GM23338 (cell line): ENCODE results near the gene SIRPG. TPM values are rescaled to one million over a fixed set of nuclear protein-coding genes. Genes with fewer than 3 reads are reported as not detected.

Source experiments
- ATAC-seq: fragments of 200-7000 bp; cut with Tn5 transposase; 3 replicates; pipeline ENCODE4 v1.9.1; 2020
- DNase-seq: peaks from one replicate; pipeline ENCODE4 v3.0.0-alpha.2; 2015; ENCODE audit warnings: low spot score
- H2AFZ ChIP-seq: fragments of 200-600 bp; sonication (generic); 2 replicates; pipeline ENCODE4 v1.8.0; 2016; ENCODE audit warnings: antibody characterized with exemption, mild to moderate bottlenecking, moderate library complexity
- H3F3A ChIP-seq: fragments of 200-600 bp; sonication (generic); replicated peaks from 2 replicates; pipeline ENCODE4 v1.8.0; 2017; ENCODE audit warnings: antibody characterized with exemption, mixed run types, low read depth
- H3K27ac ChIP-seq: fragments of 200-600 bp; sonication (generic); 2 replicates; pipeline ENCODE4 v1.6.1; 2016; ENCODE audit warnings: low read depth
- H3K27me3 ChIP-seq: fragments of 200-600 bp; sonication (generic); 2 replicates; pipeline ENCODE4 v1.8.0; 2016; ENCODE audit warnings: mild to moderate bottlenecking, mixed run types, moderate library complexity; ENCODE audit not compliant: insufficient read depth
- H3K36me3 ChIP-seq: fragments of 200-600 bp; sonication (generic); 2 replicates; pipeline ENCODE4 v1.8.0; 2016; ENCODE audit warnings: mild to moderate bottlenecking; ENCODE audit not compliant: insufficient read depth
- H3K4me1 ChIP-seq: fragments of 200-600 bp; sonication (generic); 2 replicates; pipeline ENCODE4 v1.8.0; 2016; ENCODE audit warnings: mild to moderate bottlenecking, moderate library complexity; ENCODE audit not compliant: insufficient read depth
- H3K4me2 ChIP-seq: fragments of 200-600 bp; sonication (generic); 2 replicates; pipeline ENCODE4 v1.7.1; 2017; ENCODE audit warnings: mixed run types
- H3K4me3 ChIP-seq: fragments of 200-600 bp; sonication (generic); 2 replicates; pipeline ENCODE4 v1.6.1; 2016; ENCODE audit warnings: mixed run types
- H3K79me2 ChIP-seq: fragments of 200-600 bp; sonication (generic); replicated peaks from 2 replicates; pipeline ENCODE4 v1.8.0; 2017; ENCODE audit warnings: mild to moderate bottlenecking; ENCODE audit not compliant: insufficient read depth
- H3K9me2 ChIP-seq: fragments of 200-600 bp; sonication (generic); 2 replicates; pipeline ENCODE4 v1.8.0; 2017; ENCODE audit not compliant: insufficient read depth
- H4K20me1 ChIP-seq: fragments of 200-600 bp; sonication (generic); replicated peaks from 2 replicates; pipeline ENCODE4 v1.8.0; 2017; ENCODE audit warnings: mild to moderate bottlenecking; ENCODE audit not compliant: insufficient read depth
- H3K27ac Mint-ChIP-seq: 2 replicates; pipeline ENCODE4 v1.8.0; 2020; ENCODE audit warnings: inconsistent platforms, mild to moderate bottlenecking, moderate library complexity, mixed read lengths
- H3K27me3 Mint-ChIP-seq: 3 replicates; pipeline ENCODE4 v1.8.0; 2022; ENCODE audit warnings: low read depth, mild to moderate bottlenecking, moderate library complexity, mixed read lengths, inconsistent platforms; ENCODE audit not compliant: insufficient read depth, poor library complexity
- H3K36me3 Mint-ChIP-seq: 3 replicates; pipeline ENCODE4 v1.8.0; 2021; ENCODE audit warnings: low read depth, mild to moderate bottlenecking, inconsistent platforms, moderate library complexity, mixed read lengths
- H3K4me1 Mint-ChIP-seq: 3 replicates; pipeline ENCODE4 v1.8.0; 2020; ENCODE audit warnings: mild to moderate bottlenecking, inconsistent platforms, mixed read lengths
- H3K4me3 Mint-ChIP-seq: 3 replicates; pipeline ENCODE4 v1.8.0; 2021; ENCODE audit warnings: moderate library complexity, mild to moderate bottlenecking, inconsistent platforms, mixed read lengths
- H3K9me3 Mint-ChIP-seq: 3 replicates; pipeline ENCODE4 v1.8.0; 2020; ENCODE audit warnings: moderate library complexity, mild to moderate bottlenecking, inconsistent platforms, mixed read lengths
- JUNB ChIP-seq: IDR thresholded peaks from one replicate; pipeline ENCODE4 v1.6.1; 2016; ENCODE audit warnings: antibody characterized with exemption; ENCODE audit not compliant: unreplicated experiment
- STAT1 ChIP-seq: IDR thresholded peaks from one replicate; pipeline ENCODE4 v1.6.1; 2016; ENCODE audit warnings: antibody characterized with exemption; ENCODE audit not compliant: unreplicated experiment
- ZNF114 ChIP-seq: fragments of 250-450 bp; sonication (Bioruptor Pico); IDR thresholded peaks from 2 replicates; pipeline ENCODE4 v1.5.0; 2020; ENCODE audit warnings: mild to moderate bottlenecking, moderate library complexity
- ZNF331 ChIP-seq: fragments of 250-450 bp; sonication (Bioruptor Pico); IDR thresholded peaks from 2 replicates; pipeline ENCODE4 v1.5.0; 2020; ENCODE audit warnings: low read depth, mild to moderate bottlenecking, moderate library complexity
- polyA plus RNA-seq: library from polyadenylated mRNA; unstranded; fragments of >200 nt; fragmentation: Nextera tagmentation; extraction: Ambion mirVana; gene quantifications from 2 replicates; pipeline ENCODE4 v1.2.1, GENCODE V29; 2016
- total RNA-seq: library from RNA; depleted of rRNA; stranded (reverse); fragments of >200 nt; shearing (Covaris generic); gene quantifications from 2 replicates; pipeline ENCODE4 v1.2.3, GENCODE V29; 2014
- TF ChIP-seq, protein P1 (sequence below): fragments of 250-450 bp; sonication (Bioruptor Pico); IDR thresholded peaks from 2 replicates; pipeline ENCODE4 v1.5.0; 2020; ENCODE audit warnings: mild to moderate bottlenecking, moderate library complexity
- TF ChIP-seq, protein P2 (sequence below): IDR thresholded peaks from 2 replicates; pipeline ENCODE4 v1.6.1; 2016; ENCODE audit warnings: antibody characterized with exemption

The SIRPG gene
- total and polyA plus RNA-seq, 2 experiments from 2014 or later = not detected

- TF ChIP-seq, protein P1, sequence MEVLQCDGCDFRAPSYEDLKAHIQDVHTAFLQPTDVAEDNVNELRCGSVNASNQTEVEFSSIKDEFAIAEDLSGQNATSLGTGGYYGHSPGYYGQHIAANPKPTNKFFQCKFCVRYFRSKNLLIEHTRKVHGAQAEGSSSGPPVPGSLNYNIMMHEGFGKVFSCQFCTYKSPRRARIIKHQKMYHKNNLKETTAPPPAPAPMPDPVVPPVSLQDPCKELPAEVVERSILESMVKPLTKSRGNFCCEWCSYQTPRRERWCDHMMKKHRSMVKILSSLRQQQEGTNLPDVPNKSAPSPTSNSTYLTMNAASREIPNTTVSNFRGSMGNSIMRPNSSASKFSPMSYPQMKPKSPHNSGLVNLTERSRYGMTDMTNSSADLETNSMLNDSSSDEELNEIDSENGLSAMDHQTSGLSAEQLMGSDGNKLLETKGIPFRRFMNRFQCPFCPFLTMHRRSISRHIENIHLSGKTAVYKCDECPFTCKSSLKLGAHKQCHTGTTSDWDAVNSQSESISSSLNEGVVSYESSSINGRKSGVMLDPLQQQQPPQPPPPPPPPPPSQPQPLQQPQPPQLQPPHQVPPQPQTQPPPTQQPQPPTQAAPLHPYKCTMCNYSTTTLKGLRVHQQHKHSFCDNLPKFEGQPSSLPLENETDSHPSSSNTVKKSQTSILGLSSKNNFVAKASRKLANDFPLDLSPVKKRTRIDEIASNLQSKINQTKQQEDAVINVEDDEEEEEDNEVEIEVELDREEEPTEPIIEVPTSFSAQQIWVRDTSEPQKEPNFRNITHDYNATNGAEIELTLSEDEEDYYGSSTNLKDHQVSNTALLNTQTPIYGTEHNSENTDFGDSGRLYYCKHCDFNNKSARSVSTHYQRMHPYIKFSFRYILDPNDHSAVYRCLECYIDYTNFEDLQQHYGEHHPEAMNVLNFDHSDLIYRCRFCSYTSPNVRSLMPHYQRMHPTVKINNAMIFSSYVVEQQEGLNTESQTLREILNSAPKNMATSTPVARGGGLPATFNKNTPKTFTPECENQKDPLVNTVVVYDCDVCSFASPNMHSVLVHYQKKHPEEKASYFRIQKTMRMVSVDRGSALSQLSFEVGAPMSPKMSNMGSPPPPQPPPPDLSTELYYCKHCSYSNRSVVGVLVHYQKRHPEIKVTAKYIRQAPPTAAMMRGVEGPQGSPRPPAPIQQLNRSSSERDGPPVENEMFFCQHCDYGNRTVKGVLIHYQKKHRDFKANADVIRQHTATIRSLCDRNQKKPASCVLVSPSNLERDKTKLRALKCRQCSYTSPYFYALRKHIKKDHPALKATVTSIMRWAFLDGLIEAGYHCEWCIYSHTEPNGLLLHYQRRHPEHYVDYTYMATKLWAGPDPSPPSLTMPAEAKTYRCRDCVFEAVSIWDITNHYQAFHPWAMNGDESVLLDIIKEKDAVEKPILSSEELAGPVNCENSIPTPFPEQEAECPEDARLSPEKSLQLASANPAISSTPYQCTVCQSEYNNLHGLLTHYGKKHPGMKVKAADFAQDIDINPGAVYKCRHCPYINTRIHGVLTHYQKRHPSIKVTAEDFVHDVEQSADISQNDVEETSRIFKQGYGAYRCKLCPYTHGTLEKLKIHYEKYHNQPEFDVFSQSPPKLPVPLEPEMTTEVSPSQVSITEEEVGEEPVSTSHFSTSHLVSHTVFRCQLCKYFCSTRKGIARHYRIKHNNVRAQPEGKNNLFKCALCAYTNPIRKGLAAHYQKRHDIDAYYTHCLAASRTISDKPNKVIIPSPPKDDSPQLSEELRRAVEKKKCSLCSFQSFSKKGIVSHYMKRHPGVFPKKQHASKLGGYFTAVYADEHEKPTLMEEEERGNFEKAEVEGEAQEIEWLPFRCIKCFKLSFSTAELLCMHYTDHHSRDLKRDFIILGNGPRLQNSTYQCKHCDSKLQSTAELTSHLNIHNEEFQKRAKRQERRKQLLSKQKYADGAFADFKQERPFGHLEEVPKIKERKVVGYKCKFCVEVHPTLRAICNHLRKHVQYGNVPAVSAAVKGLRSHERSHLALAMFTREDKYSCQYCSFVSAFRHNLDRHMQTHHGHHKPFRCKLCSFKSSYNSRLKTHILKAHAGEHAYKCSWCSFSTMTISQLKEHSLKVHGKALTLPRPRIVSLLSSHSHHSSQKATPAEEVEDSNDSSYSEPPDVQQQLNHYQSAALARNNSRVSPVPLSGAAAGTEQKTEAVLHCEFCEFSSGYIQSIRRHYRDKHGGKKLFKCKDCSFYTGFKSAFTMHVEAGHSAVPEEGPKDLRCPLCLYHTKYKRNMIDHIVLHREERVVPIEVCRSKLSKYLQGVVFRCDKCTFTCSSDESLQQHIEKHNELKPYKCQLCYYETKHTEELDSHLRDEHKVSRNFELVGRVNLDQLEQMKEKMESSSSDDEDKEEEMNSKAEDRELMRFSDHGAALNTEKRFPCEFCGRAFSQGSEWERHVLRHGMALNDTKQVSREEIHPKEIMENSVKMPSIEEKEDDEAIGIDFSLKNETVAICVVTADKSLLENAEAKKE = no peak
- TF ChIP-seq STAT1 = no peak
These were observed 35.1 kb downstream of the SIRPG start (continued) for GRCh38 chr20:1622450-1622849.

- H2AFZ ChIP-seq = no peak overlapping the region
- TF ChIP-seq JUNB (no peak), ZNF331 (CRISPR knock-in tag) (no peak), STAT1 (no peak), ZNF114 (CRISPR knock-in tag) (no peak)
- TF ChIP-seq, protein P2, sequence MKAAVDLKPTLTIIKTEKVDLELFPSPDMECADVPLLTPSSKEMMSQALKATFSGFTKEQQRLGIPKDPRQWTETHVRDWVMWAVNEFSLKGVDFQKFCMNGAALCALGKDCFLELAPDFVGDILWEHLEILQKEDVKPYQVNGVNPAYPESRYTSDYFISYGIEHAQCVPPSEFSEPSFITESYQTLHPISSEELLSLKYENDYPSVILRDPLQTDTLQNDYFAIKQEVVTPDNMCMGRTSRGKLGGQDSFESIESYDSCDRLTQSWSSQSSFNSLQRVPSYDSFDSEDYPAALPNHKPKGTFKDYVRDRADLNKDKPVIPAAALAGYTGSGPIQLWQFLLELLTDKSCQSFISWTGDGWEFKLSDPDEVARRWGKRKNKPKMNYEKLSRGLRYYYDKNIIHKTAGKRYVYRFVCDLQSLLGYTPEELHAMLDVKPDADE = no peak
- H3K36me3 ChIP-seq = no peaks in the 10 kb centered on the region
- ATAC-seq = no peak
- peaks cover 8% of the 10 kb centered on the region for H3K9me2 ChIP-seq
- DNase-seq = no peak
- 0 out of 2 replicates have a peak, but pooled peaks cover 3% of the 10 kb centered on the region for H4K20me1 ChIP-seq
- H3K27me3 Mint-ChIP-seq = peaks cover 2% of the 10 kb centered on the region
- peaks cover 4% of the 10 kb centered on the region; the same call in 1 of the 2 replicates for H3K4me1 ChIP-seq
- no peaks in the 10 kb centered on the region for H3K27me3 ChIP-seq
- H3K36me3 Mint-ChIP-seq = no peaks in the 10 kb centered on the region
- peaks cover 18% of the 10 kb centered on the region for H3K4me1 Mint-ChIP-seq
- H3F3A ChIP-seq = no peaks in the 10 kb centered on the region
- H3K4me2 ChIP-seq = no peak overlapping the region
- no peak overlapping the region for H3K4me3 ChIP-seq
- peaks cover 5% of the 10 kb centered on the region; the same call in 1 of the 3 replicates for H3K9me3 Mint-ChIP-seq
- H3K4me3 Mint-ChIP-seq = no peak overlapping the region
- no peak overlapping the region for H3K27ac Mint-ChIP-seq
- no peak overlapping the region for H3K27ac ChIP-seq
- H3K79me2 ChIP-seq = no peaks in the 10 kb centered on the region
These were observed 36.3 kb downstream of the SIRPG start for GRCh38 chr20:1621316-1621715.
